Measurements from ENCODE around the gene HCRT. TPM values are rescaled to one million over a fixed set of nuclear protein-coding genes. Genes with fewer than 3 reads are reported as not detected.

HCRT gene
- total and polyA plus RNA-seq, 4 donors: not detected

Other genes with a start within 250 kb of the HCRT start
- 100 to 1,000 TPM; 277 to 654 TPM for gene CNP, start 218.7 kb downstream of the HCRT start, total RNA-seq
- gene CNP, start 218.7 kb downstream of the HCRT start, polyA plus RNA-seq (ENCODE audit: insufficient read length in 2 of 2): 1,000 to 10,000 TPM in 1 of 2 donors, 100 to 1,000 TPM in 1; 918 to 1,008 TPM
- gene DNAJC7, start 168.0 kb downstream of the HCRT start, total RNA-seq: 10 to 100 TPM; 87.3 to 87.6 TPM
- gene DNAJC7, start 168.0 kb downstream of the HCRT start, polyA plus RNA-seq (ENCODE audit: insufficient read length in 2 of 2): 100 to 1,000 TPM; 128 to 133 TPM
- 10 to 100 TPM; 24.7 to 55.8 TPM for gene NKIRAS2, start 165.4 kb downstream of the HCRT start, total RNA-seq
- gene NKIRAS2, start 165.4 kb downstream of the HCRT start, polyA plus RNA-seq (ENCODE audit: insufficient read length in 2 of 2): 10 to 100 TPM; 75.8 to 79.6 TPM
- gene C17orf113, start 134.9 kb downstream of the HCRT start, total RNA-seq: 1 to 10 TPM; 3.0 to 3.1 TPM
- gene C17orf113, start 134.9 kb downstream of the HCRT start, polyA plus RNA-seq (ENCODE audit: insufficient read length in 2 of 2): 1 to 10 TPM; 3.4 to 4.5 TPM
- 1 to 10 TPM in 1 of 2 donors, under 1 TPM in 1; 0.50 to 3.3 TPM for gene ZNF385C, start 87.0 kb downstream of the HCRT start, total RNA-seq
- gene ZNF385C, start 87.0 kb downstream of the HCRT start, polyA plus RNA-seq (ENCODE audit: insufficient read length in 2 of 2): 1 to 10 TPM; 4.4 to 7.3 TPM
- gene DHX58, start 72.7 kb downstream of the HCRT start, total RNA-seq: 10 to 100 TPM in 1 of 2 donors, 1 to 10 TPM in 1; 6.7 to 19.7 TPM
- gene DHX58, start 72.7 kb downstream of the HCRT start, polyA plus RNA-seq (ENCODE audit: insufficient read length in 2 of 2): 1 to 10 TPM; 7.6 to 10.0 TPM
- gene KAT2A, start 64.1 kb downstream of the HCRT start, total RNA-seq: 10 to 100 TPM; 19.3 to 30.5 TPM
- 100 to 1,000 TPM; 103 to 120 TPM for gene KAT2A, start 64.1 kb downstream of the HCRT start, polyA plus RNA-seq (ENCODE audit: insufficient read length in 2 of 2)
- under 1 TPM; 0.10 to 0.11 TPM for gene HSPB9, start 62.6 kb downstream of the HCRT start, total RNA-seq
- gene HSPB9, start 62.6 kb downstream of the HCRT start, polyA plus RNA-seq (ENCODE audit: insufficient read length in 2 of 2): under 1 TPM; 0.30 to 0.51 TPM
- gene RAB5C, start 30.5 kb downstream of the HCRT start, total RNA-seq: 10 to 100 TPM; 61.0 to 95.7 TPM
- 100 to 1,000 TPM; 187 to 189 TPM for gene RAB5C, start 30.5 kb downstream of the HCRT start, polyA plus RNA-seq (ENCODE audit: insufficient read length in 2 of 2)
- gene KCNH4, start 4.3 kb downstream of the HCRT start, total RNA-seq: under 1 TPM; 0.30 to 0.33 TPM
- 1 to 10 TPM; 1.2 to 2.1 TPM for gene KCNH4, start 4.3 kb downstream of the HCRT start, polyA plus RNA-seq (ENCODE audit: insufficient read length in 2 of 2)
- gene GHDC, start 9.0 kb upstream of the HCRT start, total RNA-seq: 10 to 100 TPM in 1 of 2 donors, 1 to 10 TPM in 1; 7.1 to 16.0 TPM
- 10 to 100 TPM; 11.9 to 14.4 TPM for gene GHDC, start 9.0 kb upstream of the HCRT start, polyA plus RNA-seq (ENCODE audit: insufficient read length in 2 of 2)
- gene STAT5B, start 90.9 kb upstream of the HCRT start, total RNA-seq: 10 to 100 TPM; 27.2 to 29.1 TPM
- 10 to 100 TPM; 34.9 to 44.1 TPM for gene STAT5B, start 90.9 kb upstream of the HCRT start, polyA plus RNA-seq (ENCODE audit: insufficient read length in 2 of 2)
- 1 to 10 TPM; 8.3 to 8.5 TPM for gene STAT5A, start 103.0 kb upstream of the HCRT start, total RNA-seq
- 1 to 10 TPM; 4.3 to 6.7 TPM for gene STAT5A, start 103.0 kb upstream of the HCRT start, polyA plus RNA-seq (ENCODE audit: insufficient read length in 2 of 2)
- gene STAT3, start 203.0 kb upstream of the HCRT start, total RNA-seq: 10 to 100 TPM; 77.6 to 97.5 TPM
- gene STAT3, start 203.0 kb upstream of the HCRT start, polyA plus RNA-seq (ENCODE audit: insufficient read length in 2 of 2): 10 to 100 TPM; 74.1 to 74.5 TPM
- 100 to 1,000 TPM in 1 of 2 donors, 10 to 100 TPM in 1; 60.5 to 151 TPM for gene CAVIN1, start 237.8 kb upstream of the HCRT start, total RNA-seq
- 10 to 100 TPM; 30.9 to 57.1 TPM for gene CAVIN1, start 237.8 kb upstream of the HCRT start, polyA plus RNA-seq (ENCODE audit: insufficient read length in 2 of 2)